Activated CD8-positive, alpha-beta T cell treated with anti-CD3 and anti-CD28 coated beads, Interleukin-2, amount 10 ng/mL, durations not matched to agents 7 days and 5 days (primary cell): ENCODE results near the gene IMMP2L. TPM values are rescaled to one million over a fixed set of nuclear protein-coding genes. Genes with fewer than 3 reads are reported as not detected.

ENCODE experiments used
- ATAC-seq: fragments of 150-1000 bp; cut with Tn5 transposase; one replicate; pipeline ENCODE4 v1.10.0; 2021; ENCODE audit warnings: moderate library complexity
- CTCF ChIA-PET: fragments of 350-600 bp; sonication (Branson Sonifier 250); formaldehyde crosslinking; loops from one replicate; lab custom pipeline; 2021; ENCODE audit warnings: antibody characterized with exemption; lab: Charles Lee
- POLR2A ChIA-PET: fragments of 350-600 bp; sonication (Branson Sonifier 250); formaldehyde crosslinking; loops from one replicate; lab custom pipeline; 2021; ENCODE audit warnings: antibody characterized with exemption; lab: Charles Lee
- DNase-seq: peaks from one replicate; pipeline ENCODE4 v3.0.0-alpha.2; 2020
- H3K27ac Mint-ChIP-seq: one replicate; pipeline ENCODE4 v1.8.0; 2021; ENCODE audit warnings: mild to moderate bottlenecking, mixed read lengths
- H3K27me3 Mint-ChIP-seq: one replicate; pipeline ENCODE4 v1.8.0; 2021; ENCODE audit warnings: low read depth, mixed read lengths
- H3K36me3 Mint-ChIP-seq: one replicate; pipeline ENCODE4 v1.8.0; 2021; ENCODE audit warnings: low read depth, mixed read lengths
- H3K4me1 Mint-ChIP-seq: one replicate; pipeline ENCODE4 v1.8.0; 2021; ENCODE audit warnings: low read depth, mixed read lengths
- H3K4me3 Mint-ChIP-seq: one replicate; pipeline ENCODE4 v1.8.0; 2021; ENCODE audit warnings: mild to moderate bottlenecking, mixed read lengths
- H3K9me3 Mint-ChIP-seq: one replicate; pipeline ENCODE4 v1.8.0; 2022; ENCODE audit warnings: mixed read lengths; ENCODE audit not compliant: insufficient read depth
- total RNA-seq, 2 experiments: library from RNA; stranded (reverse); gene quantifications; one replicate each; pipeline ENCODE4 v1.2.3, GENCODE V29; 2021

The IMMP2L gene
- total RNA-seq, 2 experiments from 2014 or later: 7.1 to 9.7 TPM

- Mint-ChIP-seq H3K27ac (peak overlapping the region; percentile 87), H3K36me3 (peaks cover 44% of the 10 kb centered on the region), H3K27me3 (no peaks in the 10 kb centered on the region), H3K4me3 (peak overlapping the region; percentile 39), H3K4me1 (peaks cover 81% of the 10 kb centered on the region), H3K9me3 (peaks cover 3% of the 10 kb centered on the region)
- ChIA-PET CTCF (interaction anchor here (1.4 to 5.8 kb wide), 3 partner anchors 10 to 64 kb away, joined by 5 to 28 read pairs (median 6); partner anchors contain the start of gene LRRN3), POLR2A (interaction anchor here (1.0 to 7.3 kb wide), 2 partner anchors 56 to 535 kb away, joined by 4 to 69 read pairs; partner anchors contain the start of gene IMMP2L)
- DNase-seq (no peak), ATAC-seq (no peak)
Observed at GRCh38 chr7:111026806-111027205, 535.5 kb downstream of the IMMP2L start.

GRCh38 chr7:111026343-111026742 is 535.9 kb downstream of the IMMP2L start:
- POLR2A ChIA-PET: interaction anchor here (1.0 to 7.3 kb wide), 3 partner anchors 56 to 536 kb away, joined by 4 to 69 read pairs (median 4); partner anchors contain the start of gene IMMP2L
- H3K4me1 Mint-ChIP-seq: peaks cover 84% of the 10 kb centered on the region
- peak overlapping the region; percentile 39 for H3K4me3 Mint-ChIP-seq
- peaks cover 48% of the 10 kb centered on the region for H3K36me3 Mint-ChIP-seq
- CTCF ChIA-PET: interaction anchor here (5.8 kb wide), 1 partner anchor 50 kb away, joined by 28 read pairs; no protein-coding TSS in a partner anchor
- H3K27me3 Mint-ChIP-seq: no peaks in the 10 kb centered on the region
- H3K9me3 Mint-ChIP-seq: peaks cover 5% of the 10 kb centered on the region
- DNase-seq: no peak
- ATAC-seq: no peak
- H3K27ac Mint-ChIP-seq: peak overlapping the region; percentile 87

GRCh38 chr7:111025006-111025405 is 537.3 kb downstream of the IMMP2L start:
- peak; percentile 90 for ATAC-seq
- Mint-ChIP-seq H3K4me3 (peak overlapping the region; percentile 26), H3K9me3 (peaks cover 11% of the 10 kb centered on the region), H3K27me3 (no peaks in the 10 kb centered on the region), H3K4me1 (peaks cover 89% of the 10 kb centered on the region), H3K36me3 (peaks cover 58% of the 10 kb centered on the region), H3K27ac (peak overlapping the region; percentile 87)
- ChIA-PET POLR2A (interaction anchor here (0.8 to 7.3 kb wide), 7 partner anchors 10 to 69 kb away, joined by 3 to 69 read pairs (median 4); partner anchors contain the start of gene LRRN3), CTCF (interaction anchor here (1.2 to 5.8 kb wide), 6 partner anchors 11 to 66 kb away, joined by 3 to 28 read pairs (median 5); partner anchors contain the start of gene LRRN3)
- peak; percentile 75 for DNase-seq

- Mint-ChIP-seq H3K9me3 (peaks cover 11% of the 10 kb centered on the region), H3K27ac (peak overlapping the region; percentile 72), H3K4me1 (peaks cover 84% of the 10 kb centered on the region), H3K4me3 (peak overlapping the region; percentile 10), H3K27me3 (no peaks in the 10 kb centered on the region), H3K36me3 (peaks cover 50% of the 10 kb centered on the region)
- ATAC-seq: peak; percentile 56
- ChIA-PET POLR2A (interaction anchor here (0.8 to 1.5 kb wide), 4 partner anchors 64 to 72 kb away, joined by 3 to 5 read pairs (median 4); no protein-coding TSS in a partner anchor), CTCF (interaction anchor here (1.3 kb wide), 1 partner anchor 10 kb away, joined by 3 read pairs; no protein-coding TSS in a partner anchor)
- DNase-seq: peak; percentile 47
Observed at GRCh38 chr7:111018960-111019736, 543.1 kb downstream of the IMMP2L start.

- DNase-seq: no peak
- ChIA-PET CTCF (interaction anchor here (1.3 kb wide), 1 partner anchor 11 kb away, joined by 3 read pairs; no protein-coding TSS in a partner anchor), POLR2A (interaction anchor here (0.8 kb wide), 1 partner anchor 69 kb away, joined by 3 read pairs; no protein-coding TSS in a partner anchor)
- Mint-ChIP-seq H3K4me1 (peaks cover 83% of the 10 kb centered on the region), H3K4me3 (peak overlapping the region; percentile 24), H3K36me3 (peaks cover 45% of the 10 kb centered on the region), H3K27ac (peak overlapping the region; percentile 58), H3K27me3 (no peaks in the 10 kb centered on the region), H3K9me3 (peaks cover 11% of the 10 kb centered on the region)
- ATAC-seq: no peak
Observed at GRCh38 chr7:111018447-111018846, 543.8 kb downstream of the IMMP2L start.

- ATAC-seq (no peak), DNase-seq (no peak)
- Mint-ChIP-seq H3K9me3 (no peaks in the 10 kb centered on the region), H3K27me3 (no peaks in the 10 kb centered on the region), H3K27ac (peak overlapping the region; percentile 74), H3K4me3 (peak overlapping the region; percentile 39), H3K4me1 (peaks cover 74% of the 10 kb centered on the region), H3K36me3 (peaks cover 19% of the 10 kb centered on the region)
- CTCF ChIA-PET: interaction anchor here (0.6 to 1.7 kb wide), 7 partner anchors 9 to 85 kb away, joined by 3 to 5 read pairs (median 4); no protein-coding TSS in a partner anchor
- POLR2A ChIA-PET: interaction anchor here (0.6 to 4.6 kb wide), 6 partner anchors 16 to 78 kb away, joined by 3 to 24 read pairs (median 4); partner anchors contain the start of gene LRRN3
Observed at GRCh38 chr7:111014079-111014478, 548.2 kb downstream of the IMMP2L start.

GRCh38 chr7:111012799-111013675 is 549.3 kb downstream of the IMMP2L start:
- DNase-seq (peak; percentile 79), ATAC-seq (peak; percentile 91)
- Mint-ChIP-seq H3K4me3 (peak overlapping the region; percentile 79), H3K9me3 (no peaks in the 10 kb centered on the region), H3K36me3 (peaks cover 19% of the 10 kb centered on the region), H3K27me3 (no peaks in the 10 kb centered on the region), H3K4me1 (peaks cover 65% of the 10 kb centered on the region), H3K27ac (peak overlapping the region; percentile 90)
- POLR2A ChIA-PET: interaction anchor here (1.0 to 4.6 kb wide), 7 partner anchors 11 to 79 kb away, joined by 3 to 25 read pairs (median 8); partner anchors contain the start of gene LRRN3
- CTCF ChIA-PET: interaction anchor here (0.7 to 2.4 kb wide), 13 partner anchors 9 to 86 kb away, joined by 3 to 12 read pairs (median 4); partner anchors contain the start of gene LRRN3

- no peak for DNase-seq
- Mint-ChIP-seq H3K27me3 (no peaks in the 10 kb centered on the region), H3K9me3 (no peaks in the 10 kb centered on the region), H3K36me3 (peaks cover 19% of the 10 kb centered on the region), H3K27ac (peak overlapping the region; percentile 90), H3K4me1 (peaks cover 56% of the 10 kb centered on the region), H3K4me3 (peak overlapping the region; percentile 79)
- POLR2A ChIA-PET: interaction anchor here (0.6 to 4.6 kb wide), 6 partner anchors 12 to 80 kb away, joined by 3 to 25 read pairs (median 9); partner anchors contain the start of gene LRRN3
- ATAC-seq: no peak
- CTCF ChIA-PET: interaction anchor here (0.9 to 2.4 kb wide), 12 partner anchors 10 to 87 kb away, joined by 3 to 12 read pairs (median 5); partner anchors contain the start of gene LRRN3
Observed at GRCh38 chr7:111012149-111012548, 550.1 kb downstream of the IMMP2L start.

GRCh38 chr7:111011520-111011919 is 550.8 kb downstream of the IMMP2L start:
- Mint-ChIP-seq H3K27ac (peak overlapping the region; percentile 84), H3K4me1 (peaks cover 54% of the 10 kb centered on the region), H3K4me3 (peak overlapping the region; percentile 74), H3K27me3 (no peaks in the 10 kb centered on the region), H3K9me3 (no peaks in the 10 kb centered on the region), H3K36me3 (peaks cover 19% of the 10 kb centered on the region)
- DNase-seq (no peak), ATAC-seq (no peak)
- POLR2A ChIA-PET: interaction anchor here (1.8 to 4.6 kb wide), 4 partner anchors 18 to 80 kb away, joined by 8 to 25 read pairs (median 17); partner anchors contain the start of gene LRRN3
- CTCF ChIA-PET: interaction anchor here (1.0 to 2.4 kb wide), 9 partner anchors 11 to 87 kb away, joined by 3 to 12 read pairs (median 5); no protein-coding TSS in a partner anchor

- Mint-ChIP-seq H3K27ac (peak overlapping the region; percentile 84), H3K27me3 (no peaks in the 10 kb centered on the region), H3K9me3 (no peaks in the 10 kb centered on the region), H3K4me3 (peak overlapping the region; percentile 74), H3K36me3 (peaks cover 18% of the 10 kb centered on the region), H3K4me1 (peaks cover 51% of the 10 kb centered on the region)
- DNase-seq: no peak
- CTCF ChIA-PET: interaction anchor here (1.0 to 2.4 kb wide), 6 partner anchors 11 to 88 kb away, joined by 3 to 12 read pairs (median 5); no protein-coding TSS in a partner anchor
- no peak for ATAC-seq
- POLR2A ChIA-PET: interaction anchor here (1.8 to 4.6 kb wide), 4 partner anchors 18 to 81 kb away, joined by 8 to 25 read pairs (median 17); partner anchors contain the start of gene LRRN3
Observed at GRCh38 chr7:111010798-111011197, 551.5 kb downstream of the IMMP2L start.
